Breast epithelium (tissue), 3 donors: ENCODE data around the gene TSPAN4.

ENCODE experiments used
- POLR2A ChIP-seq: fragments of 450-650 bp; IDR thresholded peaks from one replicate; pipeline ENCODE4 v1.6.1; 2016; ENCODE audit warnings: antibody characterized with exemption, mild to moderate bottlenecking, moderate library complexity
- TF ChIP-seq, protein P1 (sequence below), 3 donors: fragments of 450-650 bp; IDR thresholded peaks; one replicate each; pipeline ENCODE4 v1.5.1; 2016 to 2017; ENCODE audit warnings: antibody characterized with exemption in 3 of 3, mild to moderate bottlenecking in 3 of 3, moderate library complexity in 3 of 3

DNA sequence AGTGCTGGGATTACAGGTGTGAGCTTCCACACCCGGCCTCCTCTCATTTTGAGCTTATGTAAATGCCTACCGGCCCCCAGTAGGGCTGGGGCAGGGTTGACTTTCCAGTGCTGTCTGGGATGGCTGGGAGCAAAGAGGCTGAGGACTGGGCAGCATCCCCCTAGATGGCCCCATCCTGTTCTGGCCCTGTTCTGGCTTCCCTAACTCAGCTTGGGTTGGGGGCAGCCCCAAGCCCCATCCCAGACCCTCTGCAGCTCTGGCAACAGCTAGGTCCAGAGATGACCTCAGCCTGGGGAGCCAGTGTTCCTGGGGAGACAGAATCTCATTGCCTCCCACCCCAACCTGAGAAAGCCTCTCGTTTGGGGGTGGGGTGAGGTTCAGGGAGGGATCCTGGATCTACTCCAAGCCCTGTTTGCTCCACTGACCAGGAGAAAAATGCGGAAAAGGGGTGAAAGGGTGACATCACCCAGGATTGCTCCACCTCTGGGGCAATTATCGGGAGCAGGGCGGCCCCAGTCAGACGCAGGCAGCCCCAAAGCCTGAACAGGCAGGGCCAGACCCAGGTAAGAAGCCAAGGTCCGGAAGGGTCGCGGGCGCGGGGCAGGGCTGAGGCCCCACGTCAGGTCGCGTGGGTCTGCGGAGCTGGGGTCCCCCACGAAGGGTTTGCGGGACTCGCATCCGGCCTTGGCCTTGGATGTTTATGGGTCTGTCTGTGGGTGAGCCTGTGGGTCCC is 24.1 kb upstream of the TSPAN4 start, which contains the start of gene PNPLA2:
- TF ChIP-seq, protein P1, sequence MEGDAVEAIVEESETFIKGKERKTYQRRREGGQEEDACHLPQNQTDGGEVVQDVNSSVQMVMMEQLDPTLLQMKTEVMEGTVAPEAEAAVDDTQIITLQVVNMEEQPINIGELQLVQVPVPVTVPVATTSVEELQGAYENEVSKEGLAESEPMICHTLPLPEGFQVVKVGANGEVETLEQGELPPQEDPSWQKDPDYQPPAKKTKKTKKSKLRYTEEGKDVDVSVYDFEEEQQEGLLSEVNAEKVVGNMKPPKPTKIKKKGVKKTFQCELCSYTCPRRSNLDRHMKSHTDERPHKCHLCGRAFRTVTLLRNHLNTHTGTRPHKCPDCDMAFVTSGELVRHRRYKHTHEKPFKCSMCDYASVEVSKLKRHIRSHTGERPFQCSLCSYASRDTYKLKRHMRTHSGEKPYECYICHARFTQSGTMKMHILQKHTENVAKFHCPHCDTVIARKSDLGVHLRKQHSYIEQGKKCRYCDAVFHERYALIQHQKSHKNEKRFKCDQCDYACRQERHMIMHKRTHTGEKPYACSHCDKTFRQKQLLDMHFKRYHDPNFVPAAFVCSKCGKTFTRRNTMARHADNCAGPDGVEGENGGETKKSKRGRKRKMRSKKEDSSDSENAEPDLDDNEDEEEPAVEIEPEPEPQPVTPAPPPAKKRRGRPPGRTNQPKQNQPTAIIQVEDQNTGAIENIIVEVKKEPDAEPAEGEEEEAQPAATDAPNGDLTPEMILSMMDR (IDR thresholded peaks at IDR 0.05), result no peak
- TF ChIP-seq POLR2A, result peak; percentile 28
